ENCODE measurements around the gene MTPN. TPM values are rescaled to one million over a fixed set of nuclear protein-coding genes. Genes with fewer than 3 reads are reported as not detected.

Gene MTPN
- total RNA-seq, 1 donor from 2014 or later, result 76.2 TPM

- DNase-seq, result no peak
These were observed 52.9 kb downstream of the MTPN start for GRCh38 chr7:135924302-135924701.

DNA sequence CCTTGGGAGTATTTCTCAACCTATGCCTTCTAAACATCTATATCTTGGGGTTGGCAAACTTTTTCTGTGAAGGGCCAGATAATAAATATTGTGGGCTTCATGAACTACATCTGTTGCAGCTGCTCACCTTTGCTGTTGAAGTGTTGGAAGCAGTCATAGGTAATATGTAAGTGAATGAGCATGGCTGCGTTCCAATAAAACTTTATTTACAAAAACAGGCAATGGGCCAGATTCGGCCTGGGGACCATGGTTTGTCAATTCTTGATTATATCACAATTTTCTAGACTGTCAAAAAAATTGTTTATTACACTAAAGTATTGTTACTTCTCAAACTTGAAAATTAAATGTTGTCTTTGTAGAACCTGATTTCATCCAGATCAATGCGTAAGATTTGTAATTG lies 54.9 kb downstream of the MTPN start:
- DNase-seq, result no peak

DNA sequence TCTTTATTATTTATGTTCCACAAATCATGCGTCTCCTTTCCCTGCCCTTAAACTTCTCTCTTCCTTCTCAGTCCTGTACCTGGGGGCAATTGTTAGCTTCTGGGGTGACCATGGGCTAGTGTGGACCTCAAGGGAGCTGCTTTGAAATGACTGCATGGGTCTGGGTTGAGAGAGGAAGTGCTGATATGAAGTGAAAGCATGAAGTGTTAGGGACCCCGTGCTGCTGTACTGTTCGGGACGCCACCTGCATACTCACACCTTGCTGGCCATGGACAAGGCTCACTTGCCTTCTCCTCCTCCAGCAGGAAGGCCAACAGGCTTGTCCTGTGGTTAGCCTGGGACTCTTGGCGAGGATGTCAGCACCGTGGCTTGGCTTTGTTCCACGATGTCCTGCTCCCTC lies 56.7 kb downstream of the MTPN start:
- no peak for DNase-seq

DNA sequence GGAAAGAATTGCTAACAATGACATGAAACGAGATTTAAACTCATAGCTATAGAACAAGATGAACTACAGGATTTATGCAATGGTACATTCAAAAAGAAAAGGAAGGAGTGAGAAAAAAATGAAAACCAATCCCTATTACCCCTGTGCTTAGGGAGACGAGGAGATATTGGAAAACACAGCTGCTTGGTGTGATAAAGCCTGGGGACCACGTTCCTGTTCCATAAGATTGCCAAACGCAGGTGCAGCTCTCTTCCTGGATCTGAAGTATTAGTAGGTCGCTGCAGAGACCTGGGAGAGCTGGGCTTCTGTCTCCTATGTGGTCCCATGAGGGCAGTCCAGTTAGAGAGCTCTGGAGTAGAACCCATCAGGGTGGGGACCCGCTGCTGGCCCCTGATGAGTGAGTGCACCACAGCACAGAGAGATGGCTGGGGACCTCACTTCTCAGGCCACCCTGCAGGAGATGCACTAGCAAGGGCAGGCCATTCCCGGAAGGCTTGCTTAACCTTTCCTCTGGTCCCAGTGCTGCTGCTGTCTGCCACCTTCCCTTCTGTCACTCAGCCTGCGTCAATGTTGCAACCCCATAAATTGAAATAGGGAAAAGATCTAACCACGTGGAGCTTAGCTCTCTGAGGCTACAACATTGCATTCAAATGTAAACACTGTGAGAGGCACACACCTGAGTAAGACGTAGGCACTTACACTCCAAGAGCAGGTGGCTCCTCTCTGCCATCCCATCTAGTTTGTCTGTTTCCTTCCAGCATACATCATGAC lies 57.9 kb downstream of the MTPN start:
- DNase-seq, result no peak

GRCh38 chr7:135918134-135918533 lies 59.0 kb downstream of the MTPN start:
- no peak for DNase-seq

GRCh38 chr7:135917721-135918120 lies 59.4 kb downstream of the MTPN start:
- DNase-seq, result no peak

DNA sequence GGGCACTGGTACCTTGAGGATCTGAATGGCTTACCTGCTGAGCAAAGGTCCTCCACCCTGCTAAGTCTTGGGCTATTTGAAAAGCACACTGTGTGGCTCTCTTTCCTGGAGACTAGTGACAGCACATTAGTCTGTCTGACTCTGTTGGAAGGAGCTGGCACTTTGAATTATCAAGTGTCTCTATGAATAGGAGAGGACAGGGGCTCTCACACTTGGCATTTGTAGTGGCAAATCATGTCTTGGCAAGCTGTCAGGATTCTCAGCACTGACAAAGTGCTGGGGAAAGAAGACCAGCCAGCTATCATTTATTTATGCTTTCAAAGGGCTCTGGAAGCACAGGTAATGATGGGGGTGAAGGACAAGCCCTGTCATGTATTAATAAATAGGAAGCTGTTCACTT lies 62.8 kb downstream of the MTPN start:
- no peak for DNase-seq

- DNase-seq, result no peak
These were observed 63.8 kb downstream of the MTPN start for GRCh38 chr7:135913404-135913803.

GRCh38 chr7:135911099-135911498 lies 66.1 kb downstream of the MTPN start:
- peak; percentile 75 for DNase-seq

- DNase-seq, result no peak
These were observed 66.6 kb downstream of the MTPN start for GRCh38 chr7:135910393-135911036.

GRCh38 chr7:135905858-135906257 lies 71.3 kb downstream of the MTPN start:
- no peak for DNase-seq

- DNase-seq, result no peak
These were observed 71.8 kb downstream of the MTPN start for GRCh38 chr7:135905355-135905754.

- no peak for DNase-seq
These were observed 72.9 kb downstream of the MTPN start for GRCh38 chr7:135904282-135904681.

DNA sequence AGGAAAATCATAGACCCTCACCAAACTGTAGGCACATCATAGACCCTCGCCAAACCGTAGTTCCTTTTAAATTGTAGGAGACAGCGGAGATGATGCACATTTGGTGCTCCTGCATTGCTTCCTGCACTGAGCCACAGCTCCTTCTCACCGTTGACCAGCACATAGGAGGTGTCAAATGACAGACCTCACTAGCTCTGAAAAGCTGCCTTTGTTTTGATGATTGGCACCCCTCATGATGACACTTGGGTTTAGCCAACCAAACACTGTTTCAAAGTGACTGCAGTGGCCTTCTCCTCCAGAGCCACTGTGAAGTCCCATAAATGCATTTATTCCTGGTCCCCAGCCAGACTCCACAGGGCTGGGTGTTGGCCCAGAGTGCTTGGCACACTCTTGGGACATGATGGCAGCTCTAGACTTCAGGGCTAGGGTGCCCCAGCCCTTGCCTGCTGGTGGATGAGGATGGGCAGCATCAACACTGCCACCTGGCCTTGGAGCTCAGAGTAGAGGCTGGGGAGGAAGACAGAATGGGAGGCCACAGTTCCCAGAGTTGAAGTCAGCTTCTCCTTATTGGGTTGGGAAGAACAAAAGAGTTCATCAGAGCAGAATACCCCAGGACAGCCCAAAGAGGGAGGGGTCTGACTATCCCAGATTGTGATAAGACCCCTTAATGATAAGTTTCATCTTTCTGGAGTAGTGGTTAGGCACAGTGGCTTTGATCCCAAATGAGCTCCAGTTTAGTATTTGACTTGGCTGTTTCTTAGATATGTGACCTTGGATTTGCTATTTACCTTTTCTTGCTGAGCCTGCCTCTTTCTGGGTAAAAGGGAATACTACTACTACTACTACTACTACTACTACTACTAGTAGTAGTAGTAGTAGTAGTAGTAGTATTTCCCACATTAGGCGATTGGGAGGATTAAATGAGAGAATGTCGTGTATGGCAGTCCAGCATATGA lies 75.3 kb downstream of the MTPN start:
- DNase-seq, result no peak

- no peak for DNase-seq
These were observed 77.1 kb downstream of the MTPN start for GRCh38 chr7:135900065-135900546.

DNA sequence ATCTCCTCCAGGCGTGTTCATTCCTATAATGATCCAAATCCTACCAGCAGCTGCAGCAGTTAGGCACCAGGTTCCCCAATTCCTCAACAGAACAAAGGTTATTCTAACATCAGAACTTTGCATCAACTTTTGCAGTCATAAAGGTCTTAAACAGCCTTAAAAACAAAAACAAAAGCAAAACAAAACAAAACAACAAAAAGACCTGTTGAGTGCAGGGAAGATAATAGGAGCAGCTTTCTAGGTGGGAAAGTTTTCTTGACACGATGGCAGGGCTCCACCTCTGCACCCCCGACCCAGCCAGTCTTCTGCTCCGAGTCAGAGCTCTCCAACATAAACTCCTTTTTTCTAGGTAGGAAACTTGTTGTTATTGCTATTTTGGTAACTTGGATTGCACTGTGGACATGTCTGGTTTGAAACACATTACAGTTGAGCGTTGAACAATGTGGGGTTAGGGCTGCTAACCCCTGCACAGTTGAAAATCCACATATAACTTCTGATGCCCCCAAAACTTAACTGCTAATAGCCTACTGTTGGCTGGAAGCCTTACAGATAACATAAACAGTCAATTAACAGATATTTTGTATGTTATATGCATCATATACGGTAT lies 77.6 kb downstream of the MTPN start:
- DNase-seq, result no peak

DNA sequence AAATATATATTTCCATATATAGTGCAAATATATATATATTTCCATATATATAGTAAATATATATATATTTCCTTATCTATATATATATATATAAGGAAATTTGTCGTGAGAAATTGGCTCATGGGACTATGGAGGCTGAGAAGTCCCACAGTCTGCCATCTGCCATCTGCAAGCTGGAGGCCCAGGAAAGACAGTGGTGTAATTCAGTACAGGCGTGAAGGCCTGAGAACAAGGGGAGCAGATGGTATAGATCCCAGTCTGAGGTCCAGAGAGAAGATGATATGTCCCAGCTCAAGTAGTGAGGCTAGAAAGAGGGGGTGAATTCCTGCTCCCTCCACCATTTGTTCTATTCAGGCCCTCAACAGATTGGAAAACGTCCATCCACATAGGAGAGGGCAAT lies 78.9 kb downstream of the MTPN start:
- DNase-seq, result no peak

- DNase-seq, result no peak
These were observed 82.3 kb downstream of the MTPN start for GRCh38 chr7:135894816-135895215.

- DNase-seq, result no peak
These were observed 87.3 kb downstream of the MTPN start for GRCh38 chr7:135889823-135890222.

GRCh38 chr7:135888740-135889139 lies 88.4 kb downstream of the MTPN start:
- DNase-seq, result no peak

DNA sequence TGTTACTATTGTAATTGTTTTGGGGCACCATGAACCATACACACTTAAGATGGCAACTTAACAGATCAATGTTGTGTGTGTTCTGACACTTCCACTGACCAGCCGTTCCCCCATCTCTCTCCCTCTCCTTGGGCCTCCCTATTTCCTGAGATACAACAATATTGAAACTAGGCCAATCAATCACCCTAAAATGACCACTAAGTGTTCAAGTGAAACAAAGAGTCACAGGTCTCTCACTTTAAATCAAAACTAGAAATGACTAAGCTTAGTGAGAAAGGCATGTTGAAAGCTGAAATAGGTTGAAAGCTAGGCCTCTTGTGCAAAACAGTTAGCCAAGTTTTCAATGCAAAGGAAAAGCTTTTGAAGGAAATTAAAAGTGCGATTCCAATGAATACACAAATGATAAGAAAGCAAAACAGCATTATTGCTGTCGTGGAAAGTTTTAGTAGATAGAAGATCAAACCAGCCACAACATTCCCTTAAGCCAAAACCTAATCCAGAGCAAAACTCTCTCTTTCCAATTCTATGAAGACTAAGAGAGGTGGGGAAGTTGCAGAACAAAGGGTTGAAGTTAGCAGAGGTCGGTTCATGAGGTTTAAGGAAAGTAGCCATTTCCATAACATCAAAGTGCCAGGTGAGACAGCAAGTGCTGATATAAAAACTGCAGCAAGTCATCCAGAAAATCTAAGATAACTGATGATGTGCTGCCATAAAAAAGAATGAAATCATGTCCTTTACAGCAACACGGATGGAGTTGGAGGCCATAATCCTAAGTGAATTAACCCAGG lies 90.6 kb downstream of the MTPN start:
- DNase-seq, result no peak
